PFSK-1 (cell line): ENCODE data around the gene WDR33.

ENCODE experiments used
- FOXP2 ChIP-seq: optimal IDR thresholded peaks from 2 replicates; pipeline ENCODE3; 2011; ENCODE audit warnings: borderline replicate concordance, control low read depth, inconsistent platforms; ENCODE audit not compliant: insufficient read depth; ENCODE audit errors: extremely low read length, extremely low read depth
- POLR2AphosphoS5 ChIP-seq: IDR thresholded peaks from 2 replicates; pipeline ENCODE4 v1.6.1; 2012; ENCODE audit warnings: low read depth, mild to moderate bottlenecking, control low read depth, low read length, moderate library complexity
- SIN3A ChIP-seq: IDR thresholded peaks from 2 replicates; pipeline ENCODE4 v1.6.1; 2012; ENCODE audit warnings: mild to moderate bottlenecking, low read length, moderate library complexity, borderline replicate concordance; ENCODE audit not compliant: insufficient read depth
- TAF1 ChIP-seq: IDR thresholded peaks from 2 replicates; pipeline ENCODE4 v1.6.1; 2012; ENCODE audit warnings: low read length, control low read depth, borderline replicate concordance; ENCODE audit not compliant: insufficient read depth
- TF ChIP-seq, protein P1 (sequence below), 2 experiments: IDR thresholded peaks; 2 replicates each; pipeline versions ENCODE4 v1.6.1 to v1.8.0; 2011 to 2012; ENCODE audit warnings: low read depth in 2 of 2, low read length in 2 of 2, control low read depth in 1 of 2, inconsistent platforms in 1 of 2, mild to moderate bottlenecking in 1 of 2, moderate library complexity in 1 of 2; ENCODE audit not compliant: insufficient read depth in 1 of 2

DNA sequence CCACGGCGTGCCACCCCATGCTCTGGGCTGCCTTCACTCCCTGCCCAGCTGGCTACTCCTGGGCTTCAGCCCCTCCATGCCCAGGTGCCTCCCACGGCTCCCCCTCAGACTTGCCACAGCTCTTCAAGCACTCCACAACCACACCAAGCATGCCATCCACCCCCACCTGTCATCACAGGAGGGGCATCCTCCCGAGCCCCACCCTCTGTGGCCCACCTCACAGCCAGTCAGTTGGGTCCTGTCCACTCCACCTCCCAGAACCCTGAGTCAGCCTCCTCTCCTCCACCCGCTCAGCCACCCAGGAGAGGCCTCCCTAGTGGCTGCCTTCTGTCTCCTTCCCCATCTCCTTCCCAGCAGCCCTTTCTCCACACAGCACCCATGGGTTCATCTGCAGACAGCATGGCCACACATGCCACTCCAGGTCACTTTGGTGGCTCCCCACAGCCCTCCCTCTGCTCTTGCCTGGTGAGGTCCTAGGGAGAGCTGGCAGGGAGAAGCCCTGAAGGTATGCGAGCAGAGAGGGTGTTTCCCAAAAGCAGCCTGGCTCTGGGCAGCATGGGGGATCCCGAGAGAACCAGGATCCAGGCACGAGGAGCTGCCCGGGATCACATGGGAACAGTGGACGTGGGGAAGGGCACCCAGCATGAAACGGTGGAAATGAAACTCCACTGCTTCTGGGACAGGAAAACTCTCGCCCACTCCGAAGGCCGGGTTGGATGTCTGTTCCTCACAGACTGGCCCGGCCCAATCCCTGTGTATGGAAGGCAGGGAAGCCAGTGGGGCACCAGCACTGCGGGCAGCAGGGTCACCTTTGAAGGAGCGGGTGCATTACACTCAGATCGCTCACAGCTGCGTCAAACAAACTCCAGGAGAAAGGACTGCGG lies 138.4 kb downstream of the WDR33 start:
- TF ChIP-seq POLR2AphosphoS5 (no peak), SIN3A (no peak), TAF1 (no peak), FOXP2 (no peak)
- TF ChIP-seq, protein P1, sequence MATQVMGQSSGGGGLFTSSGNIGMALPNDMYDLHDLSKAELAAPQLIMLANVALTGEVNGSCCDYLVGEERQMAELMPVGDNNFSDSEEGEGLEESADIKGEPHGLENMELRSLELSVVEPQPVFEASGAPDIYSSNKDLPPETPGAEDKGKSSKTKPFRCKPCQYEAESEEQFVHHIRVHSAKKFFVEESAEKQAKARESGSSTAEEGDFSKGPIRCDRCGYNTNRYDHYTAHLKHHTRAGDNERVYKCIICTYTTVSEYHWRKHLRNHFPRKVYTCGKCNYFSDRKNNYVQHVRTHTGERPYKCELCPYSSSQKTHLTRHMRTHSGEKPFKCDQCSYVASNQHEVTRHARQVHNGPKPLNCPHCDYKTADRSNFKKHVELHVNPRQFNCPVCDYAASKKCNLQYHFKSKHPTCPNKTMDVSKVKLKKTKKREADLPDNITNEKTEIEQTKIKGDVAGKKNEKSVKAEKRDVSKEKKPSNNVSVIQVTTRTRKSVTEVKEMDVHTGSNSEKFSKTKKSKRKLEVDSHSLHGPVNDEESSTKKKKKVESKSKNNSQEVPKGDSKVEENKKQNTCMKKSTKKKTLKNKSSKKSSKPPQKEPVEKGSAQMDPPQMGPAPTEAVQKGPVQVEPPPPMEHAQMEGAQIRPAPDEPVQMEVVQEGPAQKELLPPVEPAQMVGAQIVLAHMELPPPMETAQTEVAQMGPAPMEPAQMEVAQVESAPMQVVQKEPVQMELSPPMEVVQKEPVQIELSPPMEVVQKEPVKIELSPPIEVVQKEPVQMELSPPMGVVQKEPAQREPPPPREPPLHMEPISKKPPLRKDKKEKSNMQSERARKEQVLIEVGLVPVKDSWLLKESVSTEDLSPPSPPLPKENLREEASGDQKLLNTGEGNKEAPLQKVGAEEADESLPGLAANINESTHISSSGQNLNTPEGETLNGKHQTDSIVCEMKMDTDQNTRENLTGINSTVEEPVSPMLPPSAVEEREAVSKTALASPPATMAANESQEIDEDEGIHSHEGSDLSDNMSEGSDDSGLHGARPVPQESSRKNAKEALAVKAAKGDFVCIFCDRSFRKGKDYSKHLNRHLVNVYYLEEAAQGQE (IDR thresholded peaks at IDR 0.05; ENCODE audit: insufficient read depth in 1 of 2, low read depth in 2 of 2, low read length in 2 of 2) = no peak
